ENCODE measurements around the gene COIL. TPM values are rescaled to one million over a fixed set of nuclear protein-coding genes. Genes with fewer than 3 reads are reported as not detected.
A peak's percentile ranks its signal among the peaks of the same experiment; 100 is the strongest.

COIL gene
- total and polyA plus RNA-seq, 2 of the 13 experiments (the other 11 are each of a cell fraction or from before 2014, with no cell fraction given) = 8.1 to 29.4 TPM

DNA sequence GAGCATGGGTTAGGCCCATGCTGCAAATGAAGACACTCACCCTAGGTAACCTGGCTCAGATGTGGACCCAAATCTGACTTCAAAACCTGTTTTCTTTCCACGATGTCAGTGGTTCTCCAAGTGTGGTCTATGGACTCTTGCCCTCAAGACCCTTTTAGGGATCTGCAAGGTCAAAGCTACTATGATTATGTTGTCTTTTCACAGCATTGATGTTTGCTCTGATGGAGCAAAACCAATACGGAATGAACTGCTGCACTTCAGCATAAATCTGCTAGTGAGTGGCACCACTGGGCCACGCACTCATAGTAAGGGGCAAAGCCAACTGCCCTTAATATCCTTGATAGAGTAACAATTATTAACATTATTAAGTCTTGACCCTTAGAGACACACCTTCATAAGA is 25.4 kb downstream of the COIL start (continued):
- TF ChIP-seq, protein P1, sequence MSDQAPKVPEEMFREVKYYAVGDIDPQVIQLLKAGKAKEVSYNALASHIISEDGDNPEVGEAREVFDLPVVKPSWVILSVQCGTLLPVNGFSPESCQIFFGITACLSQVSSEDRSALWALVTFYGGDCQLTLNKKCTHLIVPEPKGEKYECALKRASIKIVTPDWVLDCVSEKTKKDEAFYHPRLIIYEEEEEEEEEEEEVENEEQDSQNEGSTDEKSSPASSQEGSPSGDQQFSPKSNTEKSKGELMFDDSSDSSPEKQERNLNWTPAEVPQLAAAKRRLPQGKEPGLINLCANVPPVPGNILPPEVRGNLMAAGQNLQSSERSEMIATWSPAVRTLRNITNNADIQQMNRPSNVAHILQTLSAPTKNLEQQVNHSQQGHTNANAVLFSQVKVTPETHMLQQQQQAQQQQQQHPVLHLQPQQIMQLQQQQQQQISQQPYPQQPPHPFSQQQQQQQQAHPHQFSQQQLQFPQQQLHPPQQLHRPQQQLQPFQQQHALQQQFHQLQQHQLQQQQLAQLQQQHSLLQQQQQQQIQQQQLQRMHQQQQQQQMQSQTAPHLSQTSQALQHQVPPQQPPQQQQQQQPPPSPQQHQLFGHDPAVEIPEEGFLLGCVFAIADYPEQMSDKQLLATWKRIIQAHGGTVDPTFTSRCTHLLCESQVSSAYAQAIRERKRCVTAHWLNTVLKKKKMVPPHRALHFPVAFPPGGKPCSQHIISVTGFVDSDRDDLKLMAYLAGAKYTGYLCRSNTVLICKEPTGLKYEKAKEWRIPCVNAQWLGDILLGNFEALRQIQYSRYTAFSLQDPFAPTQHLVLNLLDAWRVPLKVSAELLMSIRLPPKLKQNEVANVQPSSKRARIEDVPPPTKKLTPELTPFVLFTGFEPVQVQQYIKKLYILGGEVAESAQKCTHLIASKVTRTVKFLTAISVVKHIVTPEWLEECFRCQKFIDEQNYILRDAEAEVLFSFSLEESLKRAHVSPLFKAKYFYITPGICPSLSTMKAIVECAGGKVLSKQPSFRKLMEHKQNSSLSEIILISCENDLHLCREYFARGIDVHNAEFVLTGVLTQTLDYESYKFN (CRISPR knock-in tag; conservative IDR thresholded peaks at IDR 0.05) = peak; percentile 58
- TF ChIP-seq NR2F6 (IDR thresholded peaks at IDR 0.05) = 0 out of 2 replicates have a peak, but pooled peaks have one; percentile 30
- TF ChIP-seq NR2F6 (CRISPR knock-in tag; IDR thresholded peaks at IDR 0.05) = 0 out of 2 replicates have a peak, but pooled peaks have one; percentile 22
- TF ChIP-seq, protein P2, sequence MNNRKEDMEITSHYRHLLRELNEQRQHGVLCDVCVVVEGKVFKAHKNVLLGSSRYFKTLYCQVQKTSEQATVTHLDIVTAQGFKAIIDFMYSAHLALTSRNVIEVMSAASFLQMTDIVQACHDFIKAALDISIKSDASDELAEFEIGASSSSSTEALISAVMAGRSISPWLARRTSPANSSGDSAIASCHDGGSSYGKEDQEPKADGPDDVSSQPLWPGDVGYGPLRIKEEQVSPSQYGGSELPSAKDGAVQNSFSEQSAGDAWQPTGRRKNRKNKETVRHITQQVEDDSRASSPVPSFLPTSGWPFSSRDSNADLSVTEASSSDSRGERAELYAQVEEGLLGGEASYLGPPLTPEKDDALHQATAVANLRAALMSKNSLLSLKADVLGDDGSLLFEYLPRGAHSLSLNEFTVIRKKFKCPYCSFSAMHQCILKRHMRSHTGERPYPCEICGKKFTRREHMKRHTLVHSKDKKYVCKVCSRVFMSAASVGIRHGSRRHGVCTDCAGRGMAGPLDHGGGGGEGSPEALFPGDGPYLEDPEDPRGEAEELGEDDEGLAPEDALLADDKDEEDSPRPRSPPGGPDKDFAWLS (CRISPR knock-in tag; IDR thresholded peaks at IDR 0.05; ENCODE audit: borderline replicate concordance) = no peak
- no peak for TF ChIP-seq KLF16 (CRISPR knock-in tag; IDR thresholded peaks at IDR 0.05)
- no peak for TF ChIP-seq ZNF234 (CRISPR knock-in tag; conservative IDR thresholded peaks at IDR 0.05)
- TF ChIP-seq SRSF1 (optimal IDR thresholded peaks at IDR 0.05; ENCODE audit: low read depth, low read length) = no peak
- no peak for TF ChIP-seq KMT2A (CRISPR knock-in tag; IDR thresholded peaks at IDR 0.05)
- no peak for TF ChIP-seq NFKB2 (CRISPR knock-in tag; IDR thresholded peaks at IDR 0.05; ENCODE audit: borderline replicate concordance)
- TF ChIP-seq ZNF577 (CRISPR knock-in tag; IDR thresholded peaks at IDR 0.05; ENCODE audit: borderline replicate concordance, low read depth) = no peak
- TF ChIP-seq MIER3 (CRISPR knock-in tag; IDR thresholded peaks at IDR 0.05; ENCODE audit: borderline replicate concordance) = no peak
- TF ChIP-seq, protein P3, sequence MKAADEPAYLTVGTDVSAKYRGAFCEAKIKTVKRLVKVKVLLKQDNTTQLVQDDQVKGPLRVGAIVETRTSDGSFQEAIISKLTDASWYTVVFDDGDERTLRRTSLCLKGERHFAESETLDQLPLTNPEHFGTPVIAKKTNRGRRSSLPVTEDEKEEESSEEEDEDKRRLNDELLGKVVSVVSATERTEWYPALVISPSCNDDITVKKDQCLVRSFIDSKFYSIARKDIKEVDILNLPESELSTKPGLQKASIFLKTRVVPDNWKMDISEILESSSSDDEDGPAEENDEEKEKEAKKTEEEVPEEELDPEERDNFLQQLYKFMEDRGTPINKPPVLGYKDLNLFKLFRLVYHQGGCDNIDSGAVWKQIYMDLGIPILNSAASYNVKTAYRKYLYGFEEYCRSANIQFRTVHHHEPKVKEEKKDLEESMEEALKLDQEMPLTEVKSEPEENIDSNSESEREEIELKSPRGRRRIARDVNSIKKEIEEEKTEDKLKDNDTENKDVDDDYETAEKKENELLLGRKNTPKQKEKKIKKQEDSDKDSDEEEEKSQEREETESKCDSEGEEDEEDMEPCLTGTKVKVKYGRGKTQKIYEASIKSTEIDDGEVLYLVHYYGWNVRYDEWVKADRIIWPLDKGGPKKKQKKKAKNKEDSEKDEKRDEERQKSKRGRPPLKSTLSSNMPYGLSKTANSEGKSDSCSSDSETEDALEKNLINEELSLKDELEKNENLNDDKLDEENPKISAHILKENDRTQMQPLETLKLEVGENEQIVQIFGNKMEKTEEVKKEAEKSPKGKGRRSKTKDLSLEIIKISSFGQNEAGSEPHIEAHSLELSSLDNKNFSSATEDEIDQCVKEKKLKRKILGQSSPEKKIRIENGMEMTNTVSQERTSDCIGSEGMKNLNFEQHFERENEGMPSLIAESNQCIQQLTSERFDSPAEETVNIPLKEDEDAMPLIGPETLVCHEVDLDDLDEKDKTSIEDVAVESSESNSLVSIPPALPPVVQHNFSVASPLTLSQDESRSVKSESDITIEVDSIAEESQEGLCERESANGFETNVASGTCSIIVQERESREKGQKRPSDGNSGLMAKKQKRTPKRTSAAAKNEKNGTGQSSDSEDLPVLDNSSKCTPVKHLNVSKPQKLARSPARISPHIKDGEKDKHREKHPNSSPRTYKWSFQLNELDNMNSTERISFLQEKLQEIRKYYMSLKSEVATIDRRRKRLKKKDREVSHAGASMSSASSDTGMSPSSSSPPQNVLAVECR (CRISPR knock-in tag; IDR thresholded peaks at IDR 0.05; ENCODE audit: borderline replicate concordance) = 0 out of 2 replicates have a peak, but pooled peaks have one; percentile 3
- TF ChIP-seq, protein P4, sequence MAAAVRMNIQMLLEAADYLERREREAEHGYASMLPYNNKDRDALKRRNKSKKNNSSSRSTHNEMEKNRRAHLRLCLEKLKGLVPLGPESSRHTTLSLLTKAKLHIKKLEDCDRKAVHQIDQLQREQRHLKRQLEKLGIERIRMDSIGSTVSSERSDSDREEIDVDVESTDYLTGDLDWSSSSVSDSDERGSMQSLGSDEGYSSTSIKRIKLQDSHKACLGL (CRISPR knock-in tag; IDR thresholded peaks at IDR 0.05) = no peak
- TF ChIP-seq ZNF282 (IDR thresholded peaks at IDR 0.05; ENCODE audit: partially characterized antibody) = no peak
- no peak for TF ChIP-seq PLRG1 (conservative IDR thresholded peaks at IDR 0.05)
- TF ChIP-seq, protein P5, sequence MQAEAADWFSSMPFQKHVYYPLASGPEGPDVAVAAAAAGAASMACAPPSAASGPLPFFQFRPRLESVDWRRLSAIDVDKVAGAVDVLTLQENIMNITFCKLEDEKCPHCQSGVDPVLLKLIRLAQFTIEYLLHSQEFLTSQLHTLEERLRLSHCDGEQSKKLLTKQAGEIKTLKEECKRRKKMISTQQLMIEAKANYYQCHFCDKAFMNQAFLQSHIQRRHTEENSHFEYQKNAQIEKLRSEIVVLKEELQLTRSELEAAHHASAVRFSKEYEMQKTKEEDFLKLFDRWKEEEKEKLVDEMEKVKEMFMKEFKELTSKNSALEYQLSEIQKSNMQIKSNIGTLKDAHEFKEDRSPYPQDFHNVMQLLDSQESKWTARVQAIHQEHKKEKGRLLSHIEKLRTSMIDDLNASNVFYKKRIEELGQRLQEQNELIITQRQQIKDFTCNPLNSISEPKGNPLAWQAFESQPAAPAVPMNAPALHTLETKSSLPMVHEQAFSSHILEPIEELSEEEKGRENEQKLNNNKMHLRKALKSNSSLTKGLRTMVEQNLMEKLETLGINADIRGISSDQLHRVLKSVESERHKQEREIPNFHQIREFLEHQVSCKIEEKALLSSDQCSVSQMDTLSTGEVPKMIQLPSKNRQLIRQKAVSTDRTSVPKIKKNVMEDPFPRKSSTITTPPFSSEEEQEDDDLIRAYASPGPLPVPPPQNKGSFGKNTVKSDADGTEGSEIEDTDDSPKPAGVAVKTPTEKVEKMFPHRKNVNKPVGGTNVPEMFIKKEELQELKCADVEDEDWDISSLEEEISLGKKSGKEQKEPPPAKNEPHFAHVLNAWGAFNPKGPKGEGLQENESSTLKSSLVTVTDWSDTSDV (CRISPR knock-in tag; IDR thresholded peaks at IDR 0.05) = no peak
- no peak for TF ChIP-seq MYC (CRISPR knock-in tag; IDR thresholded peaks at IDR 0.05; ENCODE audit: borderline replicate concordance)
